Natural killer cell treated with Interleukin-12 subunit alpha and Interleukin-12 subunit beta and Interleukin-15 and Interleukin-18, amount 100 ng/mL, for 72 hours (primary cell): ENCODE measurements around the gene CYCS. TPM values are rescaled to one million over a fixed set of nuclear protein-coding genes. Genes with fewer than 3 reads are reported as not detected.
"Not testable (repeated sequence)": the region's sequence is repeated elsewhere in the genome, so short reads cannot be mapped to it uniquely, and the experiment has no call there.

ENCODE experiments used
- ATAC-seq, 2 donors: fragments of 150-1000 bp; cut with Tn5 transposase in 1 of 2; sonication (Bioruptor Pico), chemical (Tn5 transposase) in 1 of 2; 2 replicates each; pipeline ENCODE4 v1.10.0; 2021
- DNase-seq: peaks from one replicate; pipeline ENCODE4 v3.0.0; 2022; ENCODE audit warnings: low spot score
- H3K27ac Mint-ChIP-seq, 2 donors: 1 replicate in 1 of 2; 2 replicates in 1 of 2; pipeline ENCODE4 v1.8.0; 2022; ENCODE audit warnings: mixed read lengths in 2 of 2, mild to moderate bottlenecking in 1 of 2, moderate library complexity in 1 of 2
- H3K27me3 Mint-ChIP-seq, 2 donors: 1 replicate in 1 of 2; 2 replicates in 1 of 2; pipeline ENCODE4 v1.8.0; 2022; ENCODE audit warnings: mixed read lengths in 2 of 2
- H3K36me3 Mint-ChIP-seq: one replicate; pipeline ENCODE4 v1.8.0; 2022; ENCODE audit warnings: mixed read lengths
- H3K4me1 Mint-ChIP-seq, 2 donors: 1 replicate in 1 of 2; 2 replicates in 1 of 2; pipeline ENCODE4 v1.8.0; 2022; ENCODE audit warnings: low read depth in 2 of 2, mixed read lengths in 2 of 2, mild to moderate bottlenecking in 1 of 2
- H3K4me3 Mint-ChIP-seq: one replicate; pipeline ENCODE4 v1.8.0; 2022; ENCODE audit warnings: mixed read lengths
- H3K9me3 Mint-ChIP-seq: 2 replicates; pipeline ENCODE4 v1.8.0; 2022; ENCODE audit warnings: mixed read lengths
- total RNA-seq, 2 donors: library from RNA; stranded (reverse); gene quantifications; one replicate each; pipeline ENCODE4 v1.2.3, GENCODE V29; 2022

The CYCS gene
- total RNA-seq, 2 donors from 2014 or later: 191 to 253 TPM

DNA sequence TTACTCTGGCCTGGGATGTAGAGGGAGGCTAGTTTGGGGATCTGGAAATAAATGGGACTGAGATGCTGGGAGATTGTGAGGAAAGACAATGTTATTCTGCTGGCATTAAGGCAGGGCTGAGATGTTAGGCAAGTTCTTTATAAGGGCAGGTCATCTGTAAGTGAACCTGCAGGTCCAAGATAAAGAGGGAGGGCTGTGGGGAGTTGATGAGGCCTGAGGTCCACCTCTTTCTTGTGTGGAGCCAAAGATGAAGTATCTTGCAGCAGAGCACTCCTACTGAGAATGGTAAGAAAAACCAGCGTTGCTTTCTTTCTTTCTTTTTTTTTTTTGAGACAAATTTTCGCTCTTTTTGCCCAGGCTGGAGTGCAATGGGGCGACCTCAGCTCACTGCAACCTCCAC, 19.1 kb downstream of the CYCS start:
- Mint-ChIP-seq H3K27me3 (no peaks in the 10 kb centered on the region), H3K27ac (no peak overlapping the region), H3K4me1 (no peaks in the 10 kb centered on the region), H3K9me3 (no peaks in the 10 kb centered on the region), H3K36me3 (no peaks in the 10 kb centered on the region), H3K4me3 (no peak overlapping the region)
- no peak for DNase-seq
- ATAC-seq: no peak

DNA sequence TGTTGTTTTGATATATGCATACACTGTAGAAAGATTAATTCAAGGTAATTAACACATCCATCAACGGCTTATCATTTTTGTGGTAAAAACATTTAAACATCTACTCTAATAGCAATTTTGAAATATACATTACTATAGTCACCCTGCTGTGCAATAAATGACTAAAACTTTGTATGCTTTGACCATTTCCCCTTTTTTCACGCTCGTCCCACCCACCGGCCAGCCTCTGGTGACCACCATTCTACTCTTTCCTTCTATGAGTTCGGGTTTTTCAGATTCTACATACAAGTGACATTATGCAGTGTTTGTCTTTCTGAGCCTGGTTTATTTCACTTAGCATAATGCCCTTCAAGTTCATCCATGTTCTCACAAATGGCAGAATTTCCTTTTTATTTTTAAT, 21.3 kb downstream of the CYCS start:
- no peaks in the 10 kb centered on the region for H3K9me3 Mint-ChIP-seq
- DNase-seq: no peak
- H3K36me3 Mint-ChIP-seq: no peaks in the 10 kb centered on the region
- H3K4me3 Mint-ChIP-seq: no peak overlapping the region
- no peaks in the 10 kb centered on the region for H3K27me3 Mint-ChIP-seq
- ATAC-seq: no peak
- no peaks in the 10 kb centered on the region for H3K4me1 Mint-ChIP-seq
- no peak overlapping the region for H3K27ac Mint-ChIP-seq

DNA sequence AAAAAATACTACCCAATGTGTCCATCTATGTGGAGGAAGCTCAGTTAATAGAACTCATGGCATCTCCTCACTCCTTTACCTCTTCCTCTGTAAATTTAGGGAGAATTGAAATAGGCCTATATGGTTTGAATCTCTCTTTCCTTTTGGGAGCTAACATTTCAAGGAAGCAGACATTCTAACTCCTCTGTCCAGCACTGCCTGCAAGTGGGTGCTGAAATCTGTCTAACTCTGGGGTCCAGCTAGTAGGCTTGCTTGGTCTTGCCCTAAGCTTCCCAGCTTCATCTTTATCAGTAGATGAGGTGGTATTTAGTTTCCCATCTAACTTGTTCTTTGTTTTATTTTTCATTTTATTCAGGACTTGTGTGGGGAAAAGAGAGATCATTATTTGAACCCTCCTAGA, 23.2 kb downstream of the CYCS start:
- no peaks in the 10 kb centered on the region for H3K9me3 Mint-ChIP-seq
- H3K27ac Mint-ChIP-seq: no peak overlapping the region
- H3K36me3 Mint-ChIP-seq: no peaks in the 10 kb centered on the region
- ATAC-seq: no peak
- no peaks in the 10 kb centered on the region for H3K4me1 Mint-ChIP-seq
- DNase-seq: no peak
- H3K4me3 Mint-ChIP-seq: no peak overlapping the region
- H3K27me3 Mint-ChIP-seq: no peaks in the 10 kb centered on the region

DNA sequence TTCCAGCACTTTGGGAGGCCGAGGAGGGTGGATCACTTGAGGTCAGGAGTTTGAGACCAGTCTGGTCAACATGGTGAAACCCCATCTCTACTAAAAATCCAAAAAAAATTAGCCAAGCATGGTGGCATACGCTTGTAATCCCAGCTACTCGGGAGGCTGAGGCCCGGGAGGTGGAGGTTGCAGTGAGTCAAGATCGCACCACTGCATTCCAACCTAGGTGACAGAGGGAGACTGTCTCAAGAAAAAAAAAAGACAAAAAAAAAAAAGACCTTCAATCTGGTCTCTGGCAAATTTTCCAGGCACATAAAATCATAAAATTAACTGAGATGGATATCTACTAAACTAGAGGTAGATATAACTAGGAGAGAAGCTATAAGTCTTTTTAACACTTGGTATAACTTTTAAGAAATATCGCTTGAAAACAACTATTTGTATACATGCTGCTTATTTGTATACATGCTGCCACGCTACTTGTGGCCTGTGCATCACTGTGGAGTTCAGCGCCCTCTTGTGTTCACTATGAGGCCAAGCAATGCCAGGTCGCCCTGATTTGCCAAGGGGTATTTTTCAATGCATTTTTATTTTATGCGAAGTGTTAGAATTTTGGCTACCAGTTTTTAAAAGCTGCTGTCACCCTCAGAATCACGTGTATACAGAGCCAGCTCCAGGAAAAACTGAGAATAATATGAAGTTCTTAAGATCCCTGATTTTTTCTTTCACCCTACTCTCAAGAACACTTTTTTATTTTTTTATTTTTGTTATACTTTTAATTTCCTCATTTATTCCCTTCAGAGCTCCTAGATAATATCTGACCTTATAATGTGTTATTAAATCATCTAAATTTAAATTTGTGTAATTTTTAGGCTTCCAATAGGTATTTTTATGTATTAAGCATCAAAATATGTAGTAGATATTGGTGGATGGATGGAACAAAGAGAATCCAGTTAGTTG, 26.7 kb downstream of the CYCS start:
- H3K27me3 Mint-ChIP-seq: peaks cover 0 to 2% of the 10 kb centered on the region in 2 donors

DNA sequence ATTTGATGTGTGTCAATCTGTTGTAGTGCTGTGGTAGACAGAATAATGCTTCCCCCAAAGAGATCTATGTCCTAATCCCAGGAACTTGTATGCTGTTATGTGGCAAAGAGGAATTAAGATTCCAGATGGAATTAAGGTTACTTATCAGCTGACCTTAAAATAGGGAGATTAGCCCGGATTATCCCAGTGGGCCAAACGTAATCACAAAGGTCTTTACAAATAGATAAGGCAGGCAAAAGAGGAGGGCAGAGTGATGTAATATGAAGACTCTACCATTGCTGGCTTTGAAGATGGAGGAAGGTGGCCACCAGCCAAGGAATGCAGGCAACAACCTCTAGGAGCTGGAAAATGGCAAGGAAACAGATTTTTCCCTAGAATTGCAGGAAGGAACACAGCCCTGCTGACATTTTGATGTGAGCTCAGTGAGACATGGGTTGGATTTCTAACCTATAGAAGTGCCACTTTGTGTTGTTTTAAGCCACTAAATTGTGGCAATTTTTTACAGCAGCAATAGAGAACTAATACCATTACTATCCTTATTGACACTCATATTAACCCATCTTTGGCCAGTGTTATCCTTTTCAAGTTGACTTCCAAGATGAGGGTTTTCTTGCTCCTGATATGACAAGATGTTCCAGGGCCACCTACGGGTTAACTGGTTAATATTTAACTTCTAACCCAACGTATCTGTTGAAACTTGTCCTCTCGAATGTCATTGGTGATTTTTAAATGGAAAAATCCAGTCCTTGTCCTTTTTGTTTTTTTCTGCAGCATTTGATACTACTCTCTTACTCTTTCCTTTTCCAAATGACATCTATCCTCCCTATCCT, 29.3 kb downstream of the CYCS start:
- peaks cover 6 to 7% of the 10 kb centered on the region in 2 donors for H3K4me1 Mint-ChIP-seq
- no peaks in the 10 kb centered on the region for H3K9me3 Mint-ChIP-seq
- H3K36me3 Mint-ChIP-seq: no peaks in the 10 kb centered on the region
- no peak overlapping the region for H3K27ac Mint-ChIP-seq
- peaks cover 0 to 2% of the 10 kb centered on the region in 2 donors for H3K27me3 Mint-ChIP-seq
- DNase-seq (no peak), ATAC-seq (no peak)
- H3K4me3 Mint-ChIP-seq: no peak overlapping the region

More for the DNA sequence above, 26.7 kb downstream of the CYCS start:
- Mint-ChIP-seq H3K36me3 (no peaks in the 10 kb centered on the region), H3K27ac (no peak overlapping the region), H3K4me3 (no peak overlapping the region), H3K4me1 (peaks cover 3 to 4% of the 10 kb centered on the region in 2 donors), H3K9me3 (no peaks in the 10 kb centered on the region)
- DNase-seq (peak; percentile 68), ATAC-seq (peak; percentile 79 to 81)

DNA sequence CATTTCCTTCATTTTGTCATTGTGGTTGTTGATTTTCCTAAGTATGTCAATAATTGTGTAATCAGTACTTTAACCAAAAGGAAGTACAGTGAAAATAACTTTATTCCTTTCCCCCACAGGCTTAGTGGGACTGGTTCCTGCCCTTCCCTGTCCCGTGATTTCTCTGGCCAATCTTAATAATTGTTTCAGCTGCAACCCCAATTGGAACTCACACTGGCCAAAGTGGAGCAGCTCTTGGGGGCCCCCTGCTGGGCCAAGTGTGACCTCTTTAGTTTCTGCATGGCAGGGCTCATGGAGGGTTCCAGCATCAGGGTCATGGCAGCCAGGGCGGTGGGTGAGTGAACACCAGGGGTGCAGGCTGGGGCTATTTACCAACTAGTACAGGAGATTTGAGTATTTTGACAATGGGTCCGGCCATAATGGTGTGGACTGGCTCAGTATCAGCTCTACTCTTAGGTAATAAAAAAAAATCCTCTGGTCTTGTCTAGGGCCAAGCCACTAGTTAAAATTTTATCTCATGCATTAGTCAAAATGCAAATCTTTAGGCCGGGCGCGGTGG, 31.7 kb downstream of the CYCS start:
- Mint-ChIP-seq H3K27me3 (peaks cover 0 to 2% of the 10 kb centered on the region in 2 donors), H3K36me3 (no peaks in the 10 kb centered on the region)

DNA sequence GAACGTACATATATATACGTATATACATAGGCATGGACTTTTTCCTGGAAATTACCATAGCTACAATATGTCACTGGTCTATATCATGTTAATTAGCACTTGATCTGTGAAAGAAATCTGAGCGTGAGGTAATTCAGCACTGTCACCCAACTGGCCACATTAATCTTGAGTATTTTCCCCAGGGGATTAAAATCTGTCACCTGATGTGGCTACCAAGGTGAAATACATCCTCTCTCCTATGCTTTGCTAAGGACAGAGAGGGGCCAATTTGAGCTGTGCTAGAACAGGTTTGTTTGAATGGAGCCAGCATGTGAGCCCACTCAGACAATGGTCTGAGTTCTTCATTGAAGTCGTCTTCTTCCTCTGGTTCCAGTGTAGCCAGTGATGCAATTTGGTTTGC, 33.3 kb downstream of the CYCS start:
- peaks cover 0 to 2% of the 10 kb centered on the region in 2 donors for H3K27me3 Mint-ChIP-seq
- H3K4me1 Mint-ChIP-seq: peaks cover 6 to 7% of the 10 kb centered on the region in 2 donors
- H3K9me3 Mint-ChIP-seq: no peaks in the 10 kb centered on the region
- H3K36me3 Mint-ChIP-seq: no peaks in the 10 kb centered on the region
- ATAC-seq (no peak), DNase-seq (no peak)
- H3K27ac Mint-ChIP-seq: no peak overlapping the region
- H3K4me3 Mint-ChIP-seq: no peak overlapping the region

More for the DNA sequence above, 31.7 kb downstream of the CYCS start:
- Mint-ChIP-seq H3K4me1 (peaks cover 6 to 7% of the 10 kb centered on the region in 2 donors), H3K4me3 (no peak overlapping the region), H3K27ac (no peak overlapping the region), H3K9me3 (no peaks in the 10 kb centered on the region)
- ATAC-seq (peak; percentile 87 to 88), DNase-seq (peak; percentile 77)

DNA sequence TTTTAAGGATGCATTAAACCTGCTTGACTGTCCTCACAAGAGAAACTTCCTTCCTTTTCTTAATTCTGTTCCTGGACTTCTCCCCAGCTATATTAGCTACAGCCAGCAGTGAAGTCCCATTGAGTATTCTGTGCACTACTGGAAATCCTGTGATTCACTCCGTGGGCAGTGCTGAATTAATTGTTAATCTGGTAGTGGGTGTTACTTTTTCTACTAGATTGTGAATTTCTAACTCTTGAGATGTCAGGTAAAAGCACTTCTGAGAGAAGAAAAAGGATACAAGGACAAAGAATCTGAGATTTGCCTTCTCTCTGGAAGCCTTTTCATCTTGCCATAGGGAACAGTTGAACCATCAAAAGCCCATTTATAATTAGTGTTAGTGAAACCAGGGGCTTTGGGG, 33.9 kb downstream of the CYCS start:
- Mint-ChIP-seq H3K9me3 (no peaks in the 10 kb centered on the region), H3K27ac (no peak overlapping the region)

DNA sequence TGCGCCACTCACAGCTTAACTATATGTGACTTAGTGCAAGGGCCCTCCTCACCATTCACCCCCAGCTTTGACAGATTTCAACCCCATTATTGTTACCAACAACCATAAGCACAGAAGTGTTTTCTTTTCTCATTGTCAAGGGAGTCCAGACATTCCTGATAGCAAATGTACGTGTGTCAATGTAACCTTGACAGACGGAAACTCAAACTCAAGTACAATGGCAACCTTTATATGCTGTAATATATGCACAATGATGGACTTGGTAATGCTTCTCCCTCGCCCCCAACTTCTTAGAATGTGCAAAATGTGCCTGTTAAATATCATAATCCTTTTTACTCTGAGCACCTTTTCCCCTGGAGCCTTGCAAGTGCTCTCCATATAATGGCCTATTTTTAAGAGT, 34.7 kb downstream of the CYCS start:
- H3K27ac Mint-ChIP-seq: no peak overlapping the region
- DNase-seq (no peak), ATAC-seq (no peak)
- peaks cover 0 to 4% of the 10 kb centered on the region in 2 donors for H3K27me3 Mint-ChIP-seq
- no peak overlapping the region for H3K4me3 Mint-ChIP-seq
- H3K36me3 Mint-ChIP-seq: no peaks in the 10 kb centered on the region
- H3K4me1 Mint-ChIP-seq: peaks cover 6 to 7% of the 10 kb centered on the region in 2 donors
- no peaks in the 10 kb centered on the region for H3K9me3 Mint-ChIP-seq

More for the DNA sequence above, 33.9 kb downstream of the CYCS start:
- ATAC-seq: no peak
- peaks cover 0 to 2% of the 10 kb centered on the region in 2 donors for H3K27me3 Mint-ChIP-seq
- no peaks in the 10 kb centered on the region for H3K36me3 Mint-ChIP-seq
- H3K4me3 Mint-ChIP-seq: no peak overlapping the region
- no peak for DNase-seq
- H3K4me1 Mint-ChIP-seq: peaks cover 6 to 7% of the 10 kb centered on the region in 2 donors

DNA sequence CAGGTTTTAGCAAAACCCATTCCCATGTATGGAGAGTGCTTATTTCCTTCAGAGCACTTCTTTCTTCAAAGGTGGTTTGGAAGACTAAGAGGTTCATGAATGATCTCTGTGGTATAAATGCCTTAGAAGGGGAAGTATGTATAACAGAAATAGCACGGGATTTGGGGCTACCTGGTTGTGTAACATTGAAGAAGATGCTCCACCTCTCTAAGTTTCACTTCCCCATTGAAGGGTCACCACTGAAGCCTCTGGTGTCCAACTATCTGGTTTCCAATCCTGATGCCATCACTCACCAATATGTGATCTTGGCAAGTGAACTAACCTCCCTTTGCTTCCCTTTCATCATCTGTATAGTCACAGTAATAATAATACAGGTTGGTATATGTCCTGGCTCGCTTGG, 37.2 kb downstream of the CYCS start:
- Mint-ChIP-seq H3K36me3 (no peaks in the 10 kb centered on the region), H3K27ac (no peak overlapping the region), H3K9me3 (no peaks in the 10 kb centered on the region), H3K27me3 (peaks cover 0 to 2% of the 10 kb centered on the region in 2 donors), H3K4me1 (no peaks in the 10 kb centered on the region), H3K4me3 (no peak overlapping the region)
- no peak for ATAC-seq
- no peak for DNase-seq

DNA sequence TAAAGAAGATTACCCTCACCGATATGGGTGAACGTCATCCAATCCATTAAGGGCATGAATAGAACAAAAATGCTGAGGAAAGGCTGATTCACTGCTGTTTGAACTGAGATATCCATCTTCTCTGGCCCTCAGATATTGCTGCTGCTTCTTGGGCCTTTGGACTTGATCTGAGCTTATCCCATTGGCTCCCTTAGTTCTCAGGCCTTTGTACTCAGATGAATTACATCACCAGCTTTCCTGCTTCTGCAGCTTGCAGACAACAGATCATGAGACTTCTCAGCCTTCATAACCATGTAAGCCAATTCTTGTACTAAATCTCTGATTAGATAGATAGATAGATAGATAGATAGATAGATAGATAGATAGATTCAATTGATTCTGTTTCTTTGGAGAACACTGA, 40.2 kb downstream of the CYCS start:
- no peak overlapping the region for H3K4me3 Mint-ChIP-seq
- ATAC-seq (no peak), DNase-seq (no peak)
- no peaks in the 10 kb centered on the region for H3K4me1 Mint-ChIP-seq
- peaks cover 8% of the 10 kb centered on the region in 2 donors for H3K27me3 Mint-ChIP-seq
- H3K36me3 Mint-ChIP-seq: no peaks in the 10 kb centered on the region
- no peak overlapping the region for H3K27ac Mint-ChIP-seq
- H3K9me3 Mint-ChIP-seq: no peaks in the 10 kb centered on the region

DNA sequence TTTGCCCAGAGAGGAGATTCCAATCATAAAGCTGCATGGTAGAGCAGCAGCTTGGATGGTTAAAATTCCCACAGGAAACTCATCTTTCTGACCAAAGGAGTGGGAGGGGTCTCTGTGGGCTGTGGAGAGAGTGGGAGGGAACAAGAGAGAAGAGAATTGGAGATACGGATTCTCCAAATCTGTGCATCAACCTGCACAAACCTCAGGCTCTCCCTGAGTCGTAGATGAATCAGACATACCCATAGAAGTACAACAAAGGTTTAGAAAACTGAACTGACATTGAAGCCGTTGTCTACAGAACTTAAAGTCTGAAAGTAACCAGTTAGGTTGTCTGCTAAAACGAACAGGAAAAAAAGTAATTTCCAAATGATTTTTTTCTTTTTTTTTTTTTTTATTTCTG, 41.9 kb downstream of the CYCS start:
- Mint-ChIP-seq H3K36me3 (no peaks in the 10 kb centered on the region), H3K27ac (no peak overlapping the region), H3K9me3 (no peaks in the 10 kb centered on the region), H3K27me3 (peaks cover 9 to 11% of the 10 kb centered on the region in 2 donors), H3K4me1 (no peaks in the 10 kb centered on the region), H3K4me3 (no peak overlapping the region)
- DNase-seq: no peak
- no peak for ATAC-seq

DNA sequence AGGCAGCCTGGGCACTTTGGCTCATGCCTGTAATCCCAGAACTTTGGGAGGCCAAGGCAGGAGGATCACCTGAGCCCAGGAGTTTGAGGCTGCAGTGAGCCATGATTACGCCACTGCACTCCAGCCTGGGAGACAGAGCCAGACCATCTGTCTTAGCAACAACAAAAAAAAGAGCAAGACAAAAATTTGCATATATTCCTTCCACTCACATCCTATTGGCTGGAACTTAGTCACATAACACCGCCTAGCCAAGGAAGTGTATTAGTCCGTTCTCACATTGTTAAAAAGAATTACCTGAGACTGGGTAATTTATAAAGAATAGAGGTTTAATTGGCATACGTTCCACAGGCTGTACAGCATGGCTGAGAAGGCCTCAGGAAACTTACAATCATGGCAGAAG, 43.0 kb downstream of the CYCS start:
- H3K27me3 Mint-ChIP-seq: peaks cover 17 to 19% of the 10 kb centered on the region in 2 donors
- not testable (repeated sequence) for H3K27ac Mint-ChIP-seq, H3K9me3 Mint-ChIP-seq, H3K36me3 Mint-ChIP-seq, DNase-seq, H3K4me1 Mint-ChIP-seq, H3K4me3 Mint-ChIP-seq, ATAC-seq
